K562 (cell line): ENCODE measurements around the gene RBM20. TPM values are rescaled to one million over a fixed set of nuclear protein-coding genes. Genes with fewer than 3 reads are reported as not detected.

Source experiments
- ATAC-seq: fragments of 200-7000 bp; cut with Tn5 transposase; 3 replicates; pipeline ENCODE4 v1.9.1; 2020; ENCODE audit warnings: moderate library complexity
- BruUV-seq: library from RNA; stranded (reverse); fragments of 400-500 nt; replicated peaks from 2 replicates; lab custom pipeline; 2021; lab: Mats Ljungman, UMichigan
- CTCF ChIA-PET: fragments of 300-600 bp; formaldehyde crosslinking; extraction: SDS; loops from one replicate; lab custom pipeline; 2021; ENCODE audit warnings: low intra/inter-chr PET ratio; lab: Yijun Ruan, JAX
- POLR2A ChIA-PET: fragments of 300-600, 350-650 bp; sonication (Branson Sonifier 250); formaldehyde crosslinking; extraction: SDS; loops from one replicate; lab custom pipeline; 2021; ENCODE audit warnings: antibody characterized with exemption, inconsistent platforms; lab: Yijun Ruan, JAX
- DNase-seq, 4 experiments: peaks; one replicate each; pipeline versions ENCODE4 v3.0.0 to v3.0.0-alpha.2; 2011 to 2018; ENCODE audit warnings: low spot score in 3 of 4, mixed read lengths in 3 of 4; ENCODE audit errors: extremely low read depth in 1 of 4
- FAIRE-seq: peaks from 2 replicates; lab custom pipeline; 2011; peaks lifted over from hg19 to GRCh38; lab: Jason Lieb, UNC
- H2AFZ ChIP-seq: 2 replicates; pipeline ENCODE4 v1.6.0; 2011; ENCODE audit warnings: low read depth, low read length, control low read depth, inconsistent platforms
- H3K27ac ChIP-seq: fragments of 200-600 bp; 3 replicates; pipeline ENCODE4 v1.8.0; 2011; ENCODE audit warnings: low read depth, mild to moderate bottlenecking, control low read depth, inconsistent platforms, low read length, moderate library complexity, mixed read lengths; ENCODE audit errors: extremely low read depth
- H3K27me3 ChIP-seq, 2 experiments: fragments of 300-600 bp in 1 of 2; 2 replicates in 1 of 2; 3 replicates in 1 of 2; pipeline versions ENCODE4 v1.6.0 to v1.8.0; 2011; ENCODE audit warnings: inconsistent platforms in 2 of 2, low read length in 2 of 2, mild to moderate bottlenecking in 1 of 2, mixed read lengths in 1 of 2, moderate library complexity in 1 of 2; ENCODE audit not compliant: control insufficient read depth in 2 of 2, insufficient read depth in 2 of 2
- H3K36me3 ChIP-seq: fragments of 300-600 bp; 3 replicates; pipeline ENCODE4 v1.8.0; 2011; ENCODE audit warnings: mild to moderate bottlenecking, low read length, inconsistent platforms; ENCODE audit not compliant: control insufficient read depth, insufficient read depth
- H3K4me1 ChIP-seq, 2 experiments: fragments of 200-600 bp in 1 of 2; replicated peaks in 1 of 2; 2 replicates in 1 of 2; 3 replicates in 1 of 2; pipeline versions ENCODE4 v1.5.1 to v1.8.0; 2011; ENCODE audit warnings: inconsistent platforms in 2 of 2, low read length in 2 of 2, mild to moderate bottlenecking in 1 of 2, mixed read lengths in 1 of 2, moderate library complexity in 1 of 2; ENCODE audit not compliant: control insufficient read depth in 2 of 2, insufficient read depth in 2 of 2
- H3K4me2 ChIP-seq: 2 replicates; pipeline ENCODE4 v1.6.1; 2011; ENCODE audit warnings: low read length, control low read depth, inconsistent platforms, mixed read lengths; ENCODE audit not compliant: insufficient read depth
- H3K4me3 ChIP-seq: fragments of 200-600 bp; sonication (generic), shearing (Covaris generic); 2 replicates; pipeline ENCODE4 v1.5.1; 2016; ENCODE audit warnings: control low read depth, inconsistent platforms
- H3K79me2 ChIP-seq: fragments of 200-600 bp; 3 replicates; pipeline ENCODE4 v1.8.0; 2011; ENCODE audit warnings: low read length, inconsistent platforms; ENCODE audit not compliant: control insufficient read depth, insufficient read depth
- H3K9ac ChIP-seq, 2 experiments: 2 replicates each; pipeline versions ENCODE4 v1.6.0 to v1.6.1; 2011; ENCODE audit warnings: low read depth in 2 of 2, low read length in 2 of 2, control low read depth in 1 of 2, inconsistent platforms in 1 of 2, mild to moderate bottlenecking in 1 of 2, mixed read lengths in 1 of 2; ENCODE audit not compliant: insufficient read depth in 1 of 2
- H3K9me1 ChIP-seq: one replicate; pipeline ENCODE4 v1.6.0; 2011; ENCODE audit warnings: inconsistent platforms, mild to moderate bottlenecking, low read length, moderate library complexity; ENCODE audit not compliant: control insufficient read depth, insufficient read depth
- H3K9me3 ChIP-seq: replicated peaks from 2 replicates; pipeline ENCODE4 v1.5.1; 2011; ENCODE audit warnings: low read depth, low read length, inconsistent platforms; ENCODE audit not compliant: control insufficient read depth, insufficient read depth
- H4K20me1 ChIP-seq: replicated peaks from 2 replicates; pipeline ENCODE4 v1.6.1; 2011; ENCODE audit warnings: low read length, inconsistent platforms, mixed read lengths; ENCODE audit not compliant: control insufficient read depth, insufficient read depth
- BCOR ChIP-seq: fragments of 450-650 bp; IDR thresholded peaks from 2 replicates; pipeline ENCODE4 v1.6.1; 2016
- DMBX1 ChIP-seq: fragments of 250-450 bp; sonication (Bioruptor Pico); IDR thresholded peaks from 2 replicates; pipeline ENCODE4 v1.8.0; 2022; ENCODE audit warnings: inconsistent platforms, mild to moderate bottlenecking, moderate library complexity, borderline replicate concordance
- LARP7 ChIP-seq: fragments of 450-650 bp; IDR thresholded peaks from 2 replicates; pipeline ENCODE4 v1.6.1; 2016
- MIER1 ChIP-seq: fragments of 450-650 bp; IDR thresholded peaks from 2 replicates; pipeline ENCODE4 v1.6.1; 2016; ENCODE audit warnings: antibody characterized with exemption, mild to moderate bottlenecking, low read depth
- RBM22 ChIP-seq: fragments of 200-400 bp; formaldehyde crosslinking; IDR thresholded peaks from 2 replicates; pipeline ENCODE4 v1.6.1; 2018; ENCODE audit warnings: low read length, low read depth; ENCODE audit not compliant: poor library complexity, severe bottlenecking
- RFX7 ChIP-seq: fragments of 250-450 bp; sonication (Bioruptor Pico); IDR thresholded peaks from 2 replicates; pipeline ENCODE4 v1.5.1; 2021; ENCODE audit warnings: mild to moderate bottlenecking
- TAF7 ChIP-seq: fragments of 450-650 bp; IDR thresholded peaks from 2 replicates; pipeline ENCODE4 v1.6.1; 2016; ENCODE audit warnings: missing genetic modification characterization, missing compliant biosample characterization
- ZNF444 ChIP-seq: fragments of 250-450 bp; sonication (Bioruptor Pico); IDR thresholded peaks from 2 replicates; pipeline ENCODE4 v1.4.0; 2020; ENCODE audit warnings: mild to moderate bottlenecking, moderate library complexity
- ZNF507 ChIP-seq: conservative IDR thresholded peaks from 2 replicates; pipeline ENCODE4 v1.6.1; 2017; ENCODE audit warnings: missing genetic modification characterization, missing compliant biosample characterization
- ZNF766 ChIP-seq: fragments of 200-800 bp; sonication (Bioruptor generic); conservative IDR thresholded peaks from 2 replicates; pipeline ENCODE4 v1.6.1; 2016; ENCODE audit warnings: missing genetic modification characterization, missing compliant biosample characterization
- WGBS: fragments of 100-300 bp; shearing (Covaris generic); methylation state at CpG from one replicate; pipeline ENCODE4 v1.1.6; 2016; ENCODE audit warnings: low coverage, mixed read lengths; ENCODE audit not compliant: insufficient coverage; ENCODE audit errors: missing lambda C conversion rate; 5-methylcytosine and 5-hydroxymethylcytosine counted together
- in situ Hi-C: fragments of 300-500 bp; cut with MboI; formaldehyde crosslinking; loops from 4 replicates; pipeline ENCODE4 v1.15.0; 2018; ENCODE audit warnings: inconsistent platforms, mixed read lengths
- intact Hi-C: fragments of 100-400 bp; cut with micrococcal nuclease; formaldehyde crosslinking; loops from 2 replicates; pipeline ENCODE4 v1.14.2; 2022
- polyA plus RNA-seq, 8 experiments: library from polyadenylated mRNA; depleted of rRNA in 4 of 8; stranded (reverse) in 5 of 8; unstranded in 3 of 8; fragments of >200 nt; fragmentation: Nextera tagmentation in 2 of 8; fragmentation: Illumina TruSeq in 1 of 8; extraction: Ambion mirVana in 2 of 8; extraction: Trizol in 1 of 8; gene quantifications; 2 replicates each; pipeline versions ENCODE4 v1.2.1 to v1.2.3, GENCODE V29; 2011 to 2014; ENCODE audit warnings: inconsistent platforms in 1 of 8, missing spikeins in 1 of 8
- total RNA-seq, 7 experiments: library from RNA; depleted of rRNA in 6 of 7; stranded (reverse); fragments of >200 nt in 6 of 7; fragmentation: Illumina TruSeq in 2 of 7; extraction: Trizol in 2 of 7; gene quantifications; 2 replicates each; pipeline versions ENCODE4 v1.2.1 to v1.2.3, GENCODE V29; 2011 to 2021; ENCODE audit warnings: low replicate concordance in 1 of 7
- TF ChIP-seq, protein P1 (sequence below): fragments of 450-650 bp; IDR thresholded peaks from 2 replicates; pipeline ENCODE4 v1.6.1; 2016; ENCODE audit warnings: mild to moderate bottlenecking, moderate library complexity
- TF ChIP-seq, protein P2 (sequence below): fragments of 450-650 bp; IDR thresholded peaks from 2 replicates; pipeline ENCODE4 v1.6.1; 2017; ENCODE audit warnings: antibody characterized with exemption

Gene RBM20
- total and polyA plus RNA-seq, 9 of the 15 experiments (the other 6 are each of a cell fraction or from before 2014, with no cell fraction given) = 0.63 to 5.7 (median 3.2) TPM

DNA sequence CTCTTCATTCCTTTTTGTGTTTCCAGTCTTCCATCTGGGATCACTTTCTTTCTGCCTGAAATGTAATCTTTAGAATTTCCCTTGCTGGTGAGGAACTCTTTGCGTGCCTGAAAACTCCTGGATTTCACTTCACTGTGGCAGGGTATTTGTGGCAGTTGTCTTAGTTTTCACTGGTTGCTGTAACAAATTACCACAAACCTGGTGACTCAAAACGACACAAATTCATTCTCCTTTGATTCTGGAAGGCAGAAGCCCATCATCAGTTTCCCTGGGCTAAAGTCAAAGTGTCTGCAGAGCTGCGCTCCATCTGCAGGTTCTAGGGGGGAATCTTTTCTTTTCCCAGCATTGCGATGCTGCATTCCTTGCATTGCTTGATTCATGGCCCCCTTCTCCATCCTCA lies 109.3 kb downstream of the RBM20 start:
- no peaks in the 10 kb centered on the region for H4K20me1 ChIP-seq
- H3K27me3 ChIP-seq = no peaks in the 10 kb centered on the region
- WGBS = 60% methylated on average over 4 of the region's 4 CpGs
- no peak overlapping the region for H3K4me2 ChIP-seq
- H3K4me3 ChIP-seq = no peak overlapping the region
- no peaks in the 10 kb centered on the region for H3K4me1 ChIP-seq
- POLR2A ChIA-PET = no interaction called here
- H2AFZ ChIP-seq = no peak overlapping the region
- no peak for FAIRE-seq
- H3K36me3 ChIP-seq = no peaks in the 10 kb centered on the region
- ATAC-seq = no peak
- H3K79me2 ChIP-seq = no peaks in the 10 kb centered on the region; the same call in 2 of the 3 replicates
- H3K9ac ChIP-seq = no peak overlapping the region
- CTCF ChIA-PET = no interaction called here
- H3K27ac ChIP-seq = no peak overlapping the region
- in situ Hi-C loops = no loop called here
- H3K9me3 ChIP-seq = no peaks in the 10 kb centered on the region
- H3K9me1 ChIP-seq = no peaks in the 10 kb centered on the region
- intact Hi-C loops = no loop called here
- no peak for DNase-seq
- no TSS peak for BruUV-seq
- TF ChIP-seq BCOR = no peak
- TF ChIP-seq MIER1 = no peak
- no peak for TF ChIP-seq DMBX1 (CRISPR knock-in tag)
- no peak for TF ChIP-seq ZNF766 (CRISPR knock-in tag)
- TF ChIP-seq LARP7 = no peak
- TF ChIP-seq TAF7 (tag) = no peak
- TF ChIP-seq RBM22 = no peak
- TF ChIP-seq ZNF444 (CRISPR knock-in tag) = no peak
- no peak for TF ChIP-seq ZNF507
- no peak for TF ChIP-seq RFX7 (CRISPR knock-in tag)
- TF ChIP-seq, protein P1, sequence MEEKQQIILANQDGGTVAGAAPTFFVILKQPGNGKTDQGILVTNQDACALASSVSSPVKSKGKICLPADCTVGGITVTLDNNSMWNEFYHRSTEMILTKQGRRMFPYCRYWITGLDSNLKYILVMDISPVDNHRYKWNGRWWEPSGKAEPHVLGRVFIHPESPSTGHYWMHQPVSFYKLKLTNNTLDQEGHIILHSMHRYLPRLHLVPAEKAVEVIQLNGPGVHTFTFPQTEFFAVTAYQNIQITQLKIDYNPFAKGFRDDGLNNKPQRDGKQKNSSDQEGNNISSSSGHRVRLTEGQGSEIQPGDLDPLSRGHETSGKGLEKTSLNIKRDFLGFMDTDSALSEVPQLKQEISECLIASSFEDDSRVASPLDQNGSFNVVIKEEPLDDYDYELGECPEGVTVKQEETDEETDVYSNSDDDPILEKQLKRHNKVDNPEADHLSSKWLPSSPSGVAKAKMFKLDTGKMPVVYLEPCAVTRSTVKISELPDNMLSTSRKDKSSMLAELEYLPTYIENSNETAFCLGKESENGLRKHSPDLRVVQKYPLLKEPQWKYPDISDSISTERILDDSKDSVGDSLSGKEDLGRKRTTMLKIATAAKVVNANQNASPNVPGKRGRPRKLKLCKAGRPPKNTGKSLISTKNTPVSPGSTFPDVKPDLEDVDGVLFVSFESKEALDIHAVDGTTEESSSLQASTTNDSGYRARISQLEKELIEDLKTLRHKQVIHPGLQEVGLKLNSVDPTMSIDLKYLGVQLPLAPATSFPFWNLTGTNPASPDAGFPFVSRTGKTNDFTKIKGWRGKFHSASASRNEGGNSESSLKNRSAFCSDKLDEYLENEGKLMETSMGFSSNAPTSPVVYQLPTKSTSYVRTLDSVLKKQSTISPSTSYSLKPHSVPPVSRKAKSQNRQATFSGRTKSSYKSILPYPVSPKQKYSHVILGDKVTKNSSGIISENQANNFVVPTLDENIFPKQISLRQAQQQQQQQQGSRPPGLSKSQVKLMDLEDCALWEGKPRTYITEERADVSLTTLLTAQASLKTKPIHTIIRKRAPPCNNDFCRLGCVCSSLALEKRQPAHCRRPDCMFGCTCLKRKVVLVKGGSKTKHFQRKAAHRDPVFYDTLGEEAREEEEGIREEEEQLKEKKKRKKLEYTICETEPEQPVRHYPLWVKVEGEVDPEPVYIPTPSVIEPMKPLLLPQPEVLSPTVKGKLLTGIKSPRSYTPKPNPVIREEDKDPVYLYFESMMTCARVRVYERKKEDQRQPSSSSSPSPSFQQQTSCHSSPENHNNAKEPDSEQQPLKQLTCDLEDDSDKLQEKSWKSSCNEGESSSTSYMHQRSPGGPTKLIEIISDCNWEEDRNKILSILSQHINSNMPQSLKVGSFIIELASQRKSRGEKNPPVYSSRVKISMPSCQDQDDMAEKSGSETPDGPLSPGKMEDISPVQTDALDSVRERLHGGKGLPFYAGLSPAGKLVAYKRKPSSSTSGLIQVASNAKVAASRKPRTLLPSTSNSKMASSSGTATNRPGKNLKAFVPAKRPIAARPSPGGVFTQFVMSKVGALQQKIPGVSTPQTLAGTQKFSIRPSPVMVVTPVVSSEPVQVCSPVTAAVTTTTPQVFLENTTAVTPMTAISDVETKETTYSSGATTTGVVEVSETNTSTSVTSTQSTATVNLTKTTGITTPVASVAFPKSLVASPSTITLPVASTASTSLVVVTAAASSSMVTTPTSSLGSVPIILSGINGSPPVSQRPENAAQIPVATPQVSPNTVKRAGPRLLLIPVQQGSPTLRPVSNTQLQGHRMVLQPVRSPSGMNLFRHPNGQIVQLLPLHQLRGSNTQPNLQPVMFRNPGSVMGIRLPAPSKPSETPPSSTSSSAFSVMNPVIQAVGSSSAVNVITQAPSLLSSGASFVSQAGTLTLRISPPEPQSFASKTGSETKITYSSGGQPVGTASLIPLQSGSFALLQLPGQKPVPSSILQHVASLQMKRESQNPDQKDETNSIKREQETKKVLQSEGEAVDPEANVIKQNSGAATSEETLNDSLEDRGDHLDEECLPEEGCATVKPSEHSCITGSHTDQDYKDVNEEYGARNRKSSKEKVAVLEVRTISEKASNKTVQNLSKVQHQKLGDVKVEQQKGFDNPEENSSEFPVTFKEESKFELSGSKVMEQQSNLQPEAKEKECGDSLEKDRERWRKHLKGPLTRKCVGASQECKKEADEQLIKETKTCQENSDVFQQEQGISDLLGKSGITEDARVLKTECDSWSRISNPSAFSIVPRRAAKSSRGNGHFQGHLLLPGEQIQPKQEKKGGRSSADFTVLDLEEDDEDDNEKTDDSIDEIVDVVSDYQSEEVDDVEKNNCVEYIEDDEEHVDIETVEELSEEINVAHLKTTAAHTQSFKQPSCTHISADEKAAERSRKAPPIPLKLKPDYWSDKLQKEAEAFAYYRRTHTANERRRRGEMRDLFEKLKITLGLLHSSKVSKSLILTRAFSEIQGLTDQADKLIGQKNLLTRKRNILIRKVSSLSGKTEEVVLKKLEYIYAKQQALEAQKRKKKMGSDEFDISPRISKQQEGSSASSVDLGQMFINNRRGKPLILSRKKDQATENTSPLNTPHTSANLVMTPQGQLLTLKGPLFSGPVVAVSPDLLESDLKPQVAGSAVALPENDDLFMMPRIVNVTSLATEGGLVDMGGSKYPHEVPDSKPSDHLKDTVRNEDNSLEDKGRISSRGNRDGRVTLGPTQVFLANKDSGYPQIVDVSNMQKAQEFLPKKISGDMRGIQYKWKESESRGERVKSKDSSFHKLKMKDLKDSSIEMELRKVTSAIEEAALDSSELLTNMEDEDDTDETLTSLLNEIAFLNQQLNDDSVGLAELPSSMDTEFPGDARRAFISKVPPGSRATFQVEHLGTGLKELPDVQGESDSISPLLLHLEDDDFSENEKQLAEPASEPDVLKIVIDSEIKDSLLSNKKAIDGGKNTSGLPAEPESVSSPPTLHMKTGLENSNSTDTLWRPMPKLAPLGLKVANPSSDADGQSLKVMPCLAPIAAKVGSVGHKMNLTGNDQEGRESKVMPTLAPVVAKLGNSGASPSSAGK = no peak
- TF ChIP-seq, protein P2, sequence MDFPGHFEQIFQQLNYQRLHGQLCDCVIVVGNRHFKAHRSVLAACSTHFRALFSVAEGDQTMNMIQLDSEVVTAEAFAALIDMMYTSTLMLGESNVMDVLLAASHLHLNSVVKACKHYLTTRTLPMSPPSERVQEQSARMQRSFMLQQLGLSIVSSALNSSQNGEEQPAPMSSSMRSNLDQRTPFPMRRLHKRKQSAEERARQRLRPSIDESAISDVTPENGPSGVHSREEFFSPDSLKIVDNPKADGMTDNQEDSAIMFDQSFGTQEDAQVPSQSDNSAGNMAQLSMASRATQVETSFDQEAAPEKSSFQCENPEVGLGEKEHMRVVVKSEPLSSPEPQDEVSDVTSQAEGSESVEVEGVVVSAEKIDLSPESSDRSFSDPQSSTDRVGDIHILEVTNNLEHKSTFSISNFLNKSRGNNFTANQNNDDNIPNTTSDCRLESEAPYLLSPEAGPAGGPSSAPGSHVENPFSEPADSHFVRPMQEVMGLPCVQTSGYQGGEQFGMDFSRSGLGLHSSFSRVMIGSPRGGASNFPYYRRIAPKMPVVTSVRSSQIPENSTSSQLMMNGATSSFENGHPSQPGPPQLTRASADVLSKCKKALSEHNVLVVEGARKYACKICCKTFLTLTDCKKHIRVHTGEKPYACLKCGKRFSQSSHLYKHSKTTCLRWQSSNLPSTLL = no peak
